NCI-H524 (cell line): ENCODE measurements around the gene DYNLT2.

Experiments
- DNase-seq, 2 experiments: peaks; one replicate each; lab custom pipeline; 2025; lab: John Stamatoyannopoulos, UW

Gene DYNLT2

DNA sequence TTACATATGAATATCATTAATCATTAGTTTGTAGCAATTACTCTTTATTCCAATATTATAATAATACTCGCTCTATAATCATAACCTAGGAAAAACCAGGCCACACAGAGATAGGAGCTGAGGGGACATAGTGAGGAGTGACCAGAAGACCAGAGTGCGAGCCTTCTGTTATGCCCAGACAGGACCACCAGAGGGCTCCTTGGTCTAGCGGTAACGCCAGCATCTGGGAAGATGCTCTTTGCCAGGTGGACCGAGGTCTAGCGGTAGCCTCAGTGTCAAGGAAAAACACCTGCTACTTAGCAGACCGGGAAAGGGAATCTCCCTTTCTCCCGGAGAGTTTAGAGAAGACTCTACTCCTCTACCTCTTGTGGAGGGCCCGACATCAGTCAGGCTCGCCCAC lies 54.3 kb downstream of the DYNLT2 start:
- DNase-seq = peak in 1 of 2 experiments; percentile 26

DNA sequence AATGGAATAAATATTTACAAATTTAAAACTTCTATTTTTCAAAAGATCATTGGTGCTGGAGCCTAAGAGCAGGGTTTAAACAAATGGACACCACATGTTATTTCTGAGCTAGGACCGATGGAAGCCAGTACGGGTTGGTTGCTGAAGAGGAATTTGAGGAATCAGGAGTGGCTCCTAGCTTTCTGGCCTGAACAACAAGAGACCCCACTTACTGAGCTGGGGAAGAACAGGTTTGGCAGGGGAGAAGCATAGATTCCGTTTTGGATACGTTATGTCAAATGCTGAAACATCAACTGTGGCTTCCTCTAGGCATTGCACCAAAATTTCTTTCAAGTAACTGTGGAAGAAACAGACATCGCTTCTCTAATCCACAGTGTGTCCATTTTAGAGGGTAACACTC lies 56.2 kb downstream of the DYNLT2 start:
- DNase-seq = no peak

DNA sequence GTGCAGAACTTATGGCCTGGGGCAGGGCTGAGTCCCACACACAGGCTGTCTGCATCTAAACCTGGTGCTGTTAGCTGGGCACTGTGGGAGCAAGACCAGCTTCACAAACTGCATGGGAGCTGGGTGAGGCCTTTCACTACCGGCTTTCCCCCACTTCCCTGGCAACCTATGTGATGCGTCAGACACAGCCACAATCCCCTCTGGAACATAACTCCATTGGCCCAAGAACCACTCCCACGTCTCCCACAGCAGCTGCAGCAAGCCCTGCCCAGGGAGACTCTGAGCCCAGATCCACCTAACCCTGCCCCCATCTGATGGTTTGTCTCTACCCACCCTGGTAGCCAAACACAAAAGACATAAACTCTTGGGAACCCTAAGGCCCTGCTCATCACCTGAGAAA lies 58.9 kb downstream of the DYNLT2 start:
- no peak for DNase-seq

DNA sequence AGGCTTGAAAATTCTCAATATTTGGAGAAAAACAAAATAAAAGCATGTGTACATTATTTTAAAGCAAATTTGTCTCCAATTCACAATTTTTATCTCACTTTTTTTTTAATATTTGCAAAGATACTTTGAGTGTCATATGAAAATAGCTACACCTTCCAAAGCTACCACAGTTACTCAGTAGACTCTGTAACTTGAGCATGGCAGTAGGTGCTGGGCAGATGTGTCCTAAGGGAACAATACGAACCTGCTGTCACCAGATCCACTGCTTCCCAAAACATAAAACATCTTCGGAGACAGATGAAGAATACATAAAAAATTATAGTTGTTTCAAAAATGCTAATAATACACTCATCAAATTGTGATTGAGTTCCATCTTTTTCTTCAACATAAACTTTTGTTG lies 60.1 kb downstream of the DYNLT2 start:
- no peak for DNase-seq
